Hepatocyte (in vitro differentiated cells): Measurements from ENCODE around the gene NUP153. TPM values are rescaled to one million over a fixed set of nuclear protein-coding genes. Genes with fewer than 3 reads are reported as not detected.
A peak's percentile ranks its signal among the peaks of the same experiment; 100 is the strongest.

Experiments used
- DNase-seq: peaks from one replicate; pipeline ENCODE4 v3.0.0-alpha.2; 2016; ENCODE audit warnings: low spot score
- H2AFZ ChIP-seq: fragments of 200-600 bp; sonication (generic); 2 replicates; pipeline ENCODE4 v1.6.0; 2016; ENCODE audit warnings: antibody characterized with exemption, mild to moderate bottlenecking
- H3K27ac ChIP-seq: fragments of 200-600 bp; sonication (generic); 2 replicates; pipeline ENCODE4 v1.5.1; 2016; ENCODE audit warnings: mild to moderate bottlenecking
- H3K27me3 ChIP-seq: fragments of 200-600 bp; sonication (generic); 2 replicates; pipeline ENCODE4 v1.6.1; 2016
- H3K36me3 ChIP-seq: fragments of 200-600 bp; sonication (generic); replicated peaks from 2 replicates; pipeline ENCODE4 v1.5.1; 2016; ENCODE audit warnings: low read depth; ENCODE audit not compliant: insufficient read depth
- H3K4me1 ChIP-seq: fragments of 200-600 bp; sonication (generic); 2 replicates; pipeline ENCODE4 v1.5.1; 2016; ENCODE audit warnings: mild to moderate bottlenecking, moderate library complexity; ENCODE audit not compliant: insufficient read depth
- H3K4me2 ChIP-seq: fragments of 200-600 bp; sonication (generic); 2 replicates; pipeline ENCODE4 v1.6.0; 2016
- H3K4me3 ChIP-seq: fragments of 200-600 bp; sonication (generic); 2 replicates; pipeline ENCODE4 v1.5.1; 2016; ENCODE audit warnings: mild to moderate bottlenecking
- H3K79me2 ChIP-seq: fragments of 200-600 bp; sonication (generic); 2 replicates; pipeline ENCODE4 v1.6.0; 2017; ENCODE audit warnings: mild to moderate bottlenecking
- H3K9me2 ChIP-seq: fragments of 200-600 bp; sonication (generic); replicated peaks from 2 replicates; pipeline ENCODE4 v1.6.0; 2017; ENCODE audit warnings: mild to moderate bottlenecking; ENCODE audit not compliant: insufficient read depth
- H3K9me3 ChIP-seq: fragments of 200-600 bp; sonication (generic); 2 replicates; pipeline ENCODE4 v1.5.1; 2016; ENCODE audit warnings: low read depth, mild to moderate bottlenecking
- H4K20me1 ChIP-seq: fragments of 200-600 bp; sonication (generic); 2 replicates; pipeline ENCODE4 v1.6.0; 2016; ENCODE audit warnings: mild to moderate bottlenecking; ENCODE audit not compliant: insufficient read depth, poor library complexity, severe bottlenecking
- CTCF ChIP-seq: fragments of 200-600 bp; sonication (generic); IDR thresholded peaks from 2 replicates; pipeline ENCODE4 v1.5.1; 2016; ENCODE audit warnings: antibody characterized with exemption, mild to moderate bottlenecking; ENCODE audit not compliant: poor library complexity
- EZH2 ChIP-seq: fragments of 200-600 bp; sonication (generic); IDR thresholded peaks from 2 replicates; pipeline ENCODE4 v1.6.1; 2016; ENCODE audit warnings: antibody characterized with exemption, mild to moderate bottlenecking, borderline replicate concordance
- EZH2phosphoT487 ChIP-seq: fragments of 200-600 bp; sonication (generic); IDR thresholded peaks from one replicate; pipeline ENCODE4 v1.6.1; 2018; ENCODE audit warnings: antibody characterized with exemption, mild to moderate bottlenecking, low read depth, moderate library complexity; ENCODE audit not compliant: unreplicated experiment, severe bottlenecking
- WGBS: methylation state at CpG from one replicate; pipeline ENCODE4 v1.1.6; 2016; ENCODE audit warnings: low lambda C conversion rate; ENCODE audit errors: missing lambda C conversion rate; 5-methylcytosine and 5-hydroxymethylcytosine counted together
- polyA plus RNA-seq: library from polyadenylated mRNA; unstranded; fragments of >200 nt; fragmentation: Nextera tagmentation; extraction: Ambion mirVana; gene quantifications from 2 replicates; pipeline ENCODE4 v1.2.1, GENCODE V29; 2016
- total RNA-seq: library from RNA; depleted of rRNA; stranded (reverse); fragments of >200 nt; gene quantifications from 2 replicates; pipeline ENCODE4 v1.2.3, GENCODE V29; 2014

The NUP153 gene
- total and polyA plus RNA-seq, 2 experiments from 2014 or later: 7.9 to 31.1 TPM

GRCh38 chr6:17653198-17653882, 53.4 kb downstream of the NUP153 start:
- Histone ChIP-seq H4K20me1 (no peaks in the 10 kb centered on the region), H3K9me2 (no peaks in the 10 kb centered on the region), H3K79me2 (peaks cover 40% of the 10 kb centered on the region), H3K4me2 (no peak overlapping the region), H2AFZ (no peak overlapping the region), H3K27me3 (no peaks in the 10 kb centered on the region), H3K36me3 (no peaks in the 10 kb centered on the region), H3K4me3 (no peak overlapping the region), H3K9me3 (no peaks in the 10 kb centered on the region), H3K27ac (no peak overlapping the region), H3K4me1 (no peaks in the 10 kb centered on the region)
- 77% methylated on average over 5 of the region's 5 CpGs for WGBS
- DNase-seq: no peak
- TF ChIP-seq EZH2phosphoT487 (no peak), EZH2 (no peak), CTCF (no peak)

GRCh38 chr6:17650656-17651309, 55.9 kb downstream of the NUP153 start:
- Histone ChIP-seq H3K4me1 (no peaks in the 10 kb centered on the region), H3K36me3 (no peaks in the 10 kb centered on the region), H3K27ac (peak overlapping the region; percentile 21)

GRCh38 chr6:17648745-17649144, 58.0 kb downstream of the NUP153 start:
- Histone ChIP-seq H3K4me2 (no peak overlapping the region), H3K27me3 (no peaks in the 10 kb centered on the region), H2AFZ (no peak overlapping the region), H3K9me2 (no peaks in the 10 kb centered on the region), H3K4me1 (no peaks in the 10 kb centered on the region), H3K9me3 (no peaks in the 10 kb centered on the region), H3K27ac (no peak overlapping the region), H3K79me2 (peaks cover 20% of the 10 kb centered on the region), H3K4me3 (no peak overlapping the region), H3K36me3 (no peaks in the 10 kb centered on the region), H4K20me1 (no peaks in the 10 kb centered on the region)
- DNase-seq: no peak
- 100% methylated on average over 3 of the region's 3 CpGs for WGBS
- no peak for TF ChIP-seq CTCF
- no peak for TF ChIP-seq EZH2
- TF ChIP-seq EZH2phosphoT487: no peak

More at GRCh38 chr6:17650656-17651309, 55.9 kb downstream of the NUP153 start:
- Histone ChIP-seq H3K79me2 (peaks cover 24% of the 10 kb centered on the region), H3K9me3 (no peaks in the 10 kb centered on the region), H3K9me2 (no peaks in the 10 kb centered on the region), H3K4me3 (no peak overlapping the region), H3K27me3 (no peaks in the 10 kb centered on the region), H2AFZ (no peak overlapping the region), H4K20me1 (no peaks in the 10 kb centered on the region), H3K4me2 (no peak overlapping the region)
- TF ChIP-seq CTCF (no peak), EZH2phosphoT487 (no peak), EZH2 (no peak)
- DNase-seq: no peak
- 89% methylated on average over 3 of the region's 3 CpGs for WGBS
